SH-SY5Y (cell line): ENCODE results near the gene CNTN4.

Experiments
- GATA2 ChIP-seq: IDR thresholded peaks from 2 replicates; pipeline ENCODE4 v1.6.1; 2011; ENCODE audit warnings: mild to moderate bottlenecking, low read depth, low read length
- GATA3 ChIP-seq: IDR thresholded peaks from 2 replicates; pipeline ENCODE4 v1.6.1; 2011; ENCODE audit warnings: low read depth, mild to moderate bottlenecking, low read length, moderate library complexity

- no peak for TF ChIP-seq GATA3
- no peak for TF ChIP-seq GATA2
These were observed 982.9 kb downstream of the CNTN4 start for GRCh38 chr3:3081381-3082233.
